Measurements from ENCODE around the gene ARID4A. TPM values are rescaled to one million over a fixed set of nuclear protein-coding genes. Genes with fewer than 3 reads are reported as not detected.
"Not testable (repeated sequence)": the region's sequence is repeated elsewhere in the genome, so short reads cannot be mapped to it uniquely, and the experiment has no call there.

Gene ARID4A
- total RNA-seq, 2 donors from 2014 or later: 33.9 to 42.2 TPM

DNA sequence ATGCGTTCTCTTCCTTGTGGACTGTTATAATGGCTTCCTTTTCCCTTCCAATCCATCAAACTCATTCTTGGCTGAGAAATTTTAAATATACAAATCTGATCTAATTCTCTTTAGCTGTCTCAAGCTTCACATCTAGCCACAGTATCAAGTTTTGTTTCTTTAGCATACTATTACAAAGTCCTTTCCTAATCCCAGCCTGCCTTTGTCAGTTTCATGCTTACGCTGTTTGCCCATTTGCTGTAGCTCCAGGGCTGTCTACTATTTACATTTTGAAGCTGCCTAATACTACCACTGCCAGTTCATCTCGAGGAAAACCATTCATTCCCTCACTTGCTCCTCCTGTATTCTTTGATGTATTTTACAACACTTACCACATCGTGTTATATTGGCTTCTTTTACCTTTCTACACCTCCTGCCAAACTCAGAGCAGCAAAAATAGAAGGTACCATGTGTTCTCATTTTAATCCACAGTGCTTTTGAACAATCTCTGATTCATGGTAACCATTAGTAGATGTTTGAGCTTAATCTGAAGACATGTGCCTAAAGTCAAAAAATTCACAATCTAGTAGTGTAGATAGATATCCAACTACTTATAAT is 42.9 kb downstream of the ARID4A start:
- no peak overlapping the region for H3K4me3 Mint-ChIP-seq
- ATAC-seq (replicated peaks in 1 of 2) (no peak), DNase-seq (no peak)
- peaks cover 9% of the 10 kb centered on the region for H3K4me1 Mint-ChIP-seq (ENCODE audit: low read depth)
- H3K27me3 Mint-ChIP-seq (ENCODE audit: low read depth): no peaks in the 10 kb centered on the region
- no peaks in the 10 kb centered on the region for H3K9me3 Mint-ChIP-seq
- peak overlapping the region; percentile 39 for H3K27ac Mint-ChIP-seq
- peaks cover 2 to 12% of the 10 kb centered on the region in 2 donors for H3K36me3 Mint-ChIP-seq (ENCODE audit: insufficient read depth in 2 of 2)

DNA sequence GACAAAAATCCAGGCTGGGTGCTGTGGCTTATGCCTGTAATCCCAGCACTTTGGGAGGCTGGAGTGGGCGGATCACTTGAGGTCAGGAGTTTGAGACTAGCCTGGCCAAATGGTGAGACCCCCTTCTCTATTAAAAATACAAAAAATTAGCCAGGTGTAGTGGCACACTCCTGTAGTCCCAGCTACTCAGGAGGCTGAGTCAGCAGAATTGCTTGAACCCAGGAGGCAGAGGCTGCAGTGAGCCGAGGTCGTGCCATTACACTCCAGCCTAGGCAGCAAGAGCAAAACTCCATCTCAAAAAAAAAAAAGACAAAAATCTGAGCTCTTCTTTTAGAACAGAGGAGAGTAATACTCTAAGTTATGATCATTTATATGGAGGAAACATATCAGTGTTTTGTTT is 45.2 kb downstream of the ARID4A start:
- not testable (repeated sequence) for DNase-seq; H3K4me3 Mint-ChIP-seq; H3K9me3 Mint-ChIP-seq; ATAC-seq (replicated peaks in 1 of 2); H3K4me1 Mint-ChIP-seq (ENCODE audit: low read depth); H3K27me3 Mint-ChIP-seq (ENCODE audit: low read depth)
- peak overlapping the region; percentile 33 for H3K27ac Mint-ChIP-seq
- peaks cover 2 to 25% of the 10 kb centered on the region in 2 donors for H3K36me3 Mint-ChIP-seq (ENCODE audit: insufficient read depth in 2 of 2)

GRCh38 chr14:58353516-58354299 is 55.4 kb downstream of the ARID4A start:
- no peaks in the 10 kb centered on the region for H3K9me3 Mint-ChIP-seq
- peak overlapping the region; percentile 96 for H3K27ac Mint-ChIP-seq
- H3K27me3 Mint-ChIP-seq (ENCODE audit: low read depth): no peaks in the 10 kb centered on the region
- DNase-seq (no peak), ATAC-seq (replicated peaks in 1 of 2) (peak in 1 of 2 donors; percentile 71)
- H3K4me1 Mint-ChIP-seq (ENCODE audit: low read depth): peaks cover 21% of the 10 kb centered on the region
- H3K4me3 Mint-ChIP-seq: peak overlapping the region; percentile 62 to 88
- H3K36me3 Mint-ChIP-seq (ENCODE audit: insufficient read depth in 2 of 2): peaks cover 9 to 25% of the 10 kb centered on the region in 2 donors

DNA sequence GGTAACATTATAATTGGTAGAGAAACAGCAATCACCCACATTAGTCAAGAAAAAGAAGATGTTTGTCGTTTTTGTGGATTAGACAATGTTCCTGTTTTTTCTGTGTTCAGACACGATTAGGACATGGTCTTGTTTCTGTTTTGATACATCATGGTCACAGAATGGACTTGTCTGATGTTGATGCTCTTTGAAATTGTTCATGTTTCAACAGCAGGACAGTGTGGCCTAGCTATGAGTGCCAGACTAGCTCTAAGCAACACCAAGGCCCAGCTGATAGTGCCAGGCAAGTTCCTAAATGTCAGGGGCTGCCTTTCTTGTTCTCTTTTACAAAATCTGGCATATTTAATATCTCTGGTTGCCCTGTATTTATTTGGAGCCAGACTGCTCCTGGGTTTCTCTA is 56.5 kb downstream of the ARID4A start:
- H3K36me3 Mint-ChIP-seq (ENCODE audit: insufficient read depth in 2 of 2): peaks cover 9 to 20% of the 10 kb centered on the region in 2 donors
- no peaks in the 10 kb centered on the region for H3K27me3 Mint-ChIP-seq (ENCODE audit: low read depth)
- ATAC-seq (replicated peaks in 1 of 2) (no peak), DNase-seq (no peak)
- H3K9me3 Mint-ChIP-seq: no peaks in the 10 kb centered on the region
- peaks cover 21% of the 10 kb centered on the region for H3K4me1 Mint-ChIP-seq (ENCODE audit: low read depth)
- H3K27ac Mint-ChIP-seq: peak overlapping the region; percentile 72
- no peak overlapping the region for H3K4me3 Mint-ChIP-seq

DNA sequence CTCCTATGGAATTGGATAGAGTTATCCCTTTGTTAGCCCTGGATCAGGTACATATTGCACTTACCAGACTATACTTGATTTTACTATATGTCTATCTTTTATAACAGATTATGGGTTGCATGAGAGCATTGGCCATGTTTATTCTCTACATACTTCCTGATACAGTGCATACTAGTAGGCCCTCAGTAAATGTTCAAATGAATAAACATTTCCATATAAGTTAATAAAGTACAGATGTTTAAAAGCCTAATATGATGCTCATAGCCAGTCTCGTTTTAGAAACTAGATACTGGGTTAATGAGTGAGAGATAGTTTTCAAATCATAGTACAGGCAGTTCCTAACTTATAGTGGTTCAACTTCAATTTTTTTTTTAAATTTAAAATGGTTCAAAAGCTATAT is 57.9 kb downstream of the ARID4A start:
- no peaks in the 10 kb centered on the region for H3K9me3 Mint-ChIP-seq
- peaks cover 21% of the 10 kb centered on the region for H3K4me1 Mint-ChIP-seq (ENCODE audit: low read depth)
- no peaks in the 10 kb centered on the region for H3K27me3 Mint-ChIP-seq (ENCODE audit: low read depth)
- no peak overlapping the region for H3K4me3 Mint-ChIP-seq
- ATAC-seq (replicated peaks in 1 of 2) (no peak), DNase-seq (no peak)
- H3K36me3 Mint-ChIP-seq (ENCODE audit: insufficient read depth in 2 of 2): peaks cover 5 to 20% of the 10 kb centered on the region in 2 donors
- H3K27ac Mint-ChIP-seq: peak overlapping the region; percentile 65

GRCh38 chr14:58362272-58362671 is 63.9 kb downstream of the ARID4A start:
- not testable (repeated sequence) for ATAC-seq (replicated peaks in 1 of 2); H3K27me3 Mint-ChIP-seq (ENCODE audit: low read depth); DNase-seq; H3K9me3 Mint-ChIP-seq; H3K27ac Mint-ChIP-seq; H3K4me3 Mint-ChIP-seq
- H3K36me3 Mint-ChIP-seq (ENCODE audit: insufficient read depth in 2 of 2): peaks cover 2 to 21% of the 10 kb centered on the region in 2 donors
- H3K4me1 Mint-ChIP-seq (ENCODE audit: low read depth): peaks cover 14% of the 10 kb centered on the region

DNA sequence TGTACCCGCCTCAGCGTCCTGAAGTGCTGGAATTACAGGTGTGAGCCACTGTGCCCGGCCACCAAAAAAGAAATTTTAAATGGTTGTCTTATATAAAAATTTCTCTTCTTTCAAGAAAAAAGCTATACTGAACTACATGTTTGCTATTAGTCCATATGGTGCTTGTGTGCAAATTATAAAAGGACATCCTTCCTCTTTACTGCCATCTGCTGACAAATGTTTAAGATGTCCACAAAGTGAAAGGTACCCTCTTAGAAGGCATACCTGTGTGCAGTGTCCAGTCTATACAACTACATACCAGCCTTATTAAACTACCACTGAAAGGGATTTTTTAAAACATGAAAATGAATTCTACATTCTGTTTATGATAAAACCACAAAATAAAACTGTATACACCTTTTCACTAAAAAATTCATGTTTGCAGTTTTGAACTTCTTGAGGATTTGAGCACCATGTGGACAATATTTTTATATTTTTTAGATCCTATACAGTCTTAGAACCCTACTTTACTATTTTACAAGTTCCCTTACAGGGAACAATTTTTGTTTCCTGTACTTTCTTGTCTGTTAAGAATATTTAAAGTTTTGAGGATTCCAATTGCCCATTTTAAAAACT is 64.5 kb downstream of the ARID4A start:
- Mint-ChIP-seq H3K9me3 (no peaks in the 10 kb centered on the region), H3K36me3 (ENCODE audit: insufficient read depth in 2 of 2) (peaks cover 2 to 26% of the 10 kb centered on the region in 2 donors), H3K4me1 (ENCODE audit: low read depth) (peaks cover 14% of the 10 kb centered on the region), H3K27ac (no peak overlapping the region), H3K27me3 (ENCODE audit: low read depth) (no peaks in the 10 kb centered on the region), H3K4me3 (no peak overlapping the region)
- DNase-seq: no peak
- ATAC-seq (replicated peaks in 1 of 2): no peak

GRCh38 chr14:58364316-58364715 is 66.0 kb downstream of the ARID4A start:
- DNase-seq (no peak), ATAC-seq (replicated peaks in 1 of 2) (no peak)
- Mint-ChIP-seq H3K4me3 (no peak overlapping the region), H3K36me3 (ENCODE audit: insufficient read depth in 2 of 2) (peaks cover 5 to 36% of the 10 kb centered on the region in 2 donors), H3K4me1 (ENCODE audit: low read depth) (peaks cover 14% of the 10 kb centered on the region), H3K27ac (peak overlapping the region; percentile 1), H3K27me3 (ENCODE audit: low read depth) (no peaks in the 10 kb centered on the region), H3K9me3 (no peaks in the 10 kb centered on the region)

GRCh38 chr14:58367296-58367695 is 68.9 kb downstream of the ARID4A start:
- H3K36me3 Mint-ChIP-seq (ENCODE audit: insufficient read depth in 2 of 2): peaks cover 5 to 39% of the 10 kb centered on the region in 2 donors
- H3K9me3 Mint-ChIP-seq: no peaks in the 10 kb centered on the region
- no peaks in the 10 kb centered on the region for H3K27me3 Mint-ChIP-seq (ENCODE audit: low read depth)
- ATAC-seq (replicated peaks in 1 of 2) (no peak), DNase-seq (no peak)
- no peak overlapping the region for H3K4me3 Mint-ChIP-seq
- H3K27ac Mint-ChIP-seq: no peak overlapping the region
- H3K4me1 Mint-ChIP-seq (ENCODE audit: low read depth): peaks cover 14% of the 10 kb centered on the region

DNA sequence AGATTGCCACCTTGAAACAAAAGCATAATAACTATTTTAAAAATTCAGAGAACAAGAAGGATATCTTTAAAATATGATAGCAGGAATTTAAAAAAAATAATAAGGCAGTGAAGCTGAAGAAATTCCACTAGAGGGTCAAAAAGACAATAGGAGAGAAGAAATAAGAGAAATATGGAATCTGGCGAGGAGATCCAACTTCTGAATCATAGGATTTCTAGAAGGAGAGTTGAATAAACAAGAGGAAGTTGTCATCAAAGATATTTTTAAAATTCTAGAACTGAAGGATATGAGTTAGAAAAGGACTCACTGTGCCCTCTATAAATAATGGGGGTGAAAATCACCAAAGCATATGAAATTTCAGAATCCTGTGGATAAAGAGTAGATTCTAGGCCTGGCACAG is 70.6 kb downstream of the ARID4A start:
- Mint-ChIP-seq H3K27ac (peak overlapping the region; percentile 33), H3K9me3 (no peaks in the 10 kb centered on the region), H3K36me3 (ENCODE audit: insufficient read depth in 2 of 2) (peaks cover 5 to 40% of the 10 kb centered on the region in 2 donors), H3K4me3 (no peak overlapping the region), H3K4me1 (ENCODE audit: low read depth) (peaks cover 14% of the 10 kb centered on the region), H3K27me3 (ENCODE audit: low read depth) (no peaks in the 10 kb centered on the region)
- DNase-seq: no peak
- no peak for ATAC-seq (replicated peaks in 1 of 2)

DNA sequence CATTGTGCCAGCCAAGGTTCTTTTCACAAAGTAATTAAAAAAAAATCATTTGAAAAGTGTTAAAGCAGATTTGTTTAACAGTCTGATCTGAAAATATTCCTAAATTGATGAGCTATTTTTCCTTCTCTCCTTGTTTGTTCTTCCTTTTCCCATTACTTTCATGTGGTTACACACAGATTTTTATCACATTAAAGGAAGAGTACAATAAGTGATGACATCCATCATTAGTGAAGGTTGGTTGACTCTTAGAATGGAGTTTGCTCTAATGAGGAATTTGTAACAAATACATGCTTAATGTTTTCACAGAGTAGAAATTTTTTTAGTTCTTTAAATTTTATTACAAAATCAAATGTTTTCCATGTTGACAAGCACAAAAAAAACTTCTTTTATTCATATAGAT is 78.4 kb downstream of the ARID4A start:
- ATAC-seq (replicated peaks in 1 of 2): no peak
- H3K27me3 Mint-ChIP-seq (ENCODE audit: low read depth): no peaks in the 10 kb centered on the region
- DNase-seq: no peak
- H3K9me3 Mint-ChIP-seq: no peaks in the 10 kb centered on the region
- H3K36me3 Mint-ChIP-seq (ENCODE audit: insufficient read depth in 2 of 2): peaks cover 0 to 16% of the 10 kb centered on the region in 2 donors
- no peaks in the 10 kb centered on the region for H3K4me1 Mint-ChIP-seq (ENCODE audit: low read depth)
- no peak overlapping the region for H3K4me3 Mint-ChIP-seq
- no peak overlapping the region for H3K27ac Mint-ChIP-seq

DNA sequence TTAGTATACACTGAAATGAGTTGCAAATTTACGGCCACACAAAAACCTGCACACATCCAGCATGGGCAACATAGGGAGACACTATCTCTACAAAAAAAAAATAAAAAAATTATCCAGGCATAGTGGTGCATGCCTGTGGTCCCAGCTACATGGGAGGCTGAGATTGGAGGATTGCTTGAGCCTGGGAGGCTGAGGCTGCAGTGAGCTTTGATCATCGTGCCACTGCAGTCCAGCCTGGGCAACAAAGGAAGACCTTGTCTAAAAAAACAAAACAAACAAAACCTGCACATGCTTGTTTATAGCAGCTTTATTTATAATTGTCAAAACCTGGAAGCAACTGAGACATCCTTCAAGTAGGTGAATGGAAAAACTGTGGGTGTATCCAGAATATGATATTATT is 92.5 kb downstream of the ARID4A start:
- DNase-seq (no peak), ATAC-seq (replicated peaks in 1 of 2) (no peak)
- Mint-ChIP-seq H3K27me3 (ENCODE audit: low read depth) (no peaks in the 10 kb centered on the region), H3K9me3 (no peaks in the 10 kb centered on the region), H3K36me3 (ENCODE audit: insufficient read depth in 2 of 2) (no peaks in the 10 kb centered on the region), H3K4me3 (no peak overlapping the region), H3K27ac (no peak overlapping the region), H3K4me1 (ENCODE audit: low read depth) (peaks cover 5% of the 10 kb centered on the region)

- peaks cover 13% of the 10 kb centered on the region for H3K4me1 Mint-ChIP-seq (ENCODE audit: low read depth)
- H3K9me3 Mint-ChIP-seq: no peaks in the 10 kb centered on the region
- H3K27me3 Mint-ChIP-seq (ENCODE audit: low read depth): no peaks in the 10 kb centered on the region
- ATAC-seq (replicated peaks in 1 of 2): no peak
- peak overlapping the region; percentile 72 to 80 for H3K4me3 Mint-ChIP-seq
- no peaks in the 10 kb centered on the region for H3K36me3 Mint-ChIP-seq (ENCODE audit: insufficient read depth in 2 of 2)
- H3K27ac Mint-ChIP-seq: no peak overlapping the region
- DNase-seq: no peak
These were observed 97.1 kb downstream of the ARID4A start for GRCh38 chr14:58395562-58395811.
